Right atrium auricular region (tissue), 2 donors: ENCODE measurements around the gene ACSF3. TPM values are rescaled to one million over a fixed set of nuclear protein-coding genes. Genes with fewer than 3 reads are reported as not detected.

Experiments
- DNase-seq: peaks from one replicate; pipeline ENCODE4 v3.0.0-alpha.2; 2019; ENCODE audit warnings: low spot score
- H3K27ac ChIP-seq, 2 donors: fragments of 200-600 bp; sonication (generic); 1 replicate in 1 of 2; 2 replicates in 1 of 2; pipeline ENCODE4 v1.5.1; 2016 to 2019
- H3K27me3 ChIP-seq, 2 donors: fragments of 200-600 bp; sonication (generic); one replicate each; pipeline versions ENCODE4 v1.5.1 to v1.6.0; 2017 to 2019
- H3K36me3 ChIP-seq: fragments of 200-600 bp; sonication (generic); one replicate; pipeline ENCODE4 v1.5.1; 2016
- H3K4me1 ChIP-seq, 2 donors: fragments of 200-600 bp; sonication (generic); one replicate each; pipeline versions ENCODE4 v1.5.1 to v1.6.0; 2017 to 2019
- H3K4me3 ChIP-seq, 2 donors: fragments of 200-600 bp; sonication (generic); 1 replicate in 1 of 2; 2 replicates in 1 of 2; pipeline ENCODE4 v1.5.1; 2017 to 2019; ENCODE audit warnings: mild to moderate bottlenecking in 1 of 2, moderate library complexity in 1 of 2
- H3K9me3 ChIP-seq, 2 donors: fragments of 200-600 bp; sonication (generic); one replicate each; pipeline ENCODE4 v1.5.1; 2019
- total RNA-seq, 2 donors: library from RNA; depleted of rRNA; stranded (reverse); fragments of >200 nt; gene quantifications; one replicate each; pipeline ENCODE4 v1.1.0, GENCODE V29; 2016
- TF ChIP-seq, protein P1 (sequence below), 2 donors: fragments of 200-600 bp; sonication (generic); IDR thresholded peaks; one replicate each; pipeline ENCODE4 v1.5.1; 2019; ENCODE audit warnings: antibody characterized with exemption in 2 of 2

Gene ACSF3
- total RNA-seq, 2 donors from 2014 or later, result 13.4 to 15.9 TPM

DNA sequence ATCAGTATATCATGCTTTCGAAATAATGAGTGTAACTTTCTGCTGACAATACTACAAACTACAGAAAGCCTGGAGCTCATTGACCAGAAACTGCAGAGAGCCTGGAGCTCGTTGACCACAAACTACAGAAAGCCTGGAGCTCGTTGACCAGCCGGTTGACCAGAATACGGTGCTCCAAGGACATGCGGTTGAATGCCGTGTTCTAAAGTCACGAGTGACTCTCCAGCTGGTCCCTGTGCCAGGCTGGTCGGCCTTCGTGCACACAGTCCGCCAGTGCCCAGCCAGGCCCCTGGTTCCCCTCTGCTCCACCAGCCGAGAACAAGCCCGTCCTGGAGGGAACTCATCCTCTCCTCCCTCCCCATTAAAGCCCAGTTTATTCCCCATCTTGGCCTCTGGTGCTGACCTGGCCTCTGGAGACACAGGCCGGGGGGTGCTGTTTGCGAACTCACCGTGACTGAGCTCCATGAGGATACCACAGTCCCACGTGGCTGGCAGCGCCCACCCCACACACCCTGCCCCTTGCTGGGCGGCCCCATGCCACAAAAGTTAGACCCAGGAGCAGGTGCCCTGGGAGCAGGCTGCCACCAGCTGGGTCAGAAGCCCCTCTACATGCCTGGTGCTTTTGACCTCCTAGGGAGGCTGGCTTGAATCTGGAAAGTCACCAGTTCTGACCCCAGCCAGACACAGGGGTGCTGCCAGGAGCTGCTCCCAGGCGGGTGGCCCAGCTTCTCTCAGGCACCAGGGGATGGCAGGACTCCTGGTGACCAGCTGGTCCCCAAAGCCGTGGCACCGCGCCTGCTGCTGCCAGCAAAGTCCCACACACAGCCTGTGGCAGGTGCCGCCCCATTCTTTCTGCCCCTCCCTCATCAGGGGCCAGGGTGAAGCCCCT lies 62.4 kb downstream of the ACSF3 start:
- Histone ChIP-seq H3K4me3 (no peak overlapping the region), H3K9me3 (no peaks in the 10 kb centered on the region), H3K27me3 (no peaks in the 10 kb centered on the region), H3K36me3 (peaks cover 9% of the 10 kb centered on the region), H3K4me1 (peaks cover 0 to 31% of the 10 kb centered on the region in 2 donors), H3K27ac (peak overlapping the region in 1 of 2 donors; percentile 20)
- DNase-seq, result no peak
- TF ChIP-seq, protein P1, sequence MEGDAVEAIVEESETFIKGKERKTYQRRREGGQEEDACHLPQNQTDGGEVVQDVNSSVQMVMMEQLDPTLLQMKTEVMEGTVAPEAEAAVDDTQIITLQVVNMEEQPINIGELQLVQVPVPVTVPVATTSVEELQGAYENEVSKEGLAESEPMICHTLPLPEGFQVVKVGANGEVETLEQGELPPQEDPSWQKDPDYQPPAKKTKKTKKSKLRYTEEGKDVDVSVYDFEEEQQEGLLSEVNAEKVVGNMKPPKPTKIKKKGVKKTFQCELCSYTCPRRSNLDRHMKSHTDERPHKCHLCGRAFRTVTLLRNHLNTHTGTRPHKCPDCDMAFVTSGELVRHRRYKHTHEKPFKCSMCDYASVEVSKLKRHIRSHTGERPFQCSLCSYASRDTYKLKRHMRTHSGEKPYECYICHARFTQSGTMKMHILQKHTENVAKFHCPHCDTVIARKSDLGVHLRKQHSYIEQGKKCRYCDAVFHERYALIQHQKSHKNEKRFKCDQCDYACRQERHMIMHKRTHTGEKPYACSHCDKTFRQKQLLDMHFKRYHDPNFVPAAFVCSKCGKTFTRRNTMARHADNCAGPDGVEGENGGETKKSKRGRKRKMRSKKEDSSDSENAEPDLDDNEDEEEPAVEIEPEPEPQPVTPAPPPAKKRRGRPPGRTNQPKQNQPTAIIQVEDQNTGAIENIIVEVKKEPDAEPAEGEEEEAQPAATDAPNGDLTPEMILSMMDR (IDR thresholded peaks at IDR 0.05), result no peak

- H3K4me1 ChIP-seq, result peaks cover 0 to 31% of the 10 kb centered on the region in 2 donors
- H3K27me3 ChIP-seq, result no peaks in the 10 kb centered on the region
- TF ChIP-seq, protein P1 (IDR thresholded peaks at IDR 0.05), result no peak
- no peak overlapping the region for H3K27ac ChIP-seq
- peaks cover 1% of the 10 kb centered on the region for H3K36me3 ChIP-seq
- H3K9me3 ChIP-seq, result no peaks in the 10 kb centered on the region
- no peak for DNase-seq
- H3K4me3 ChIP-seq, result no peak overlapping the region
Measured at GRCh38 chr16:89156740-89157645, 63.3 kb downstream of the ACSF3 start.

DNA sequence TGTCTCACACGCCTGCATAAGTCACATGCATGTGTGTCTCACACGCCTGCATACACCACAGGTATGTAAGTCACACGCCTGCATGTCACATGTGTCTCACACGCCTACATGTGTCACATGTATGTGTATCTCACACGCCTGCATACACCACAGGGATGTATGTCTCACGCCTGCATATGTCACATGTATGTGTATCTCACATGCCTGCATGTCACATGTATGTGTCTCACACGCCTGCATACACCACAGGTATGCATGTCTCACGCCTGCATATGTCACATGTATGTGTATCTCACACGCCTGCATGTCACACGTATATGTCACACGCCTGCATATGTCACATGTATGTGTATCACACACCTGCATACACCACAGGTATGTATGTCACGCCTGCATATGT lies 64.1 kb downstream of the ACSF3 start:
- H3K36me3 ChIP-seq, result no peaks in the 10 kb centered on the region
- H3K27ac ChIP-seq, result no peak overlapping the region
- no peak for DNase-seq
- no peaks in the 10 kb centered on the region for H3K9me3 ChIP-seq
- peaks cover 0 to 31% of the 10 kb centered on the region in 2 donors for H3K4me1 ChIP-seq
- H3K4me3 ChIP-seq, result no peak overlapping the region
- H3K27me3 ChIP-seq, result no peaks in the 10 kb centered on the region
- TF ChIP-seq, protein P1 (IDR thresholded peaks at IDR 0.05), result no peak

DNA sequence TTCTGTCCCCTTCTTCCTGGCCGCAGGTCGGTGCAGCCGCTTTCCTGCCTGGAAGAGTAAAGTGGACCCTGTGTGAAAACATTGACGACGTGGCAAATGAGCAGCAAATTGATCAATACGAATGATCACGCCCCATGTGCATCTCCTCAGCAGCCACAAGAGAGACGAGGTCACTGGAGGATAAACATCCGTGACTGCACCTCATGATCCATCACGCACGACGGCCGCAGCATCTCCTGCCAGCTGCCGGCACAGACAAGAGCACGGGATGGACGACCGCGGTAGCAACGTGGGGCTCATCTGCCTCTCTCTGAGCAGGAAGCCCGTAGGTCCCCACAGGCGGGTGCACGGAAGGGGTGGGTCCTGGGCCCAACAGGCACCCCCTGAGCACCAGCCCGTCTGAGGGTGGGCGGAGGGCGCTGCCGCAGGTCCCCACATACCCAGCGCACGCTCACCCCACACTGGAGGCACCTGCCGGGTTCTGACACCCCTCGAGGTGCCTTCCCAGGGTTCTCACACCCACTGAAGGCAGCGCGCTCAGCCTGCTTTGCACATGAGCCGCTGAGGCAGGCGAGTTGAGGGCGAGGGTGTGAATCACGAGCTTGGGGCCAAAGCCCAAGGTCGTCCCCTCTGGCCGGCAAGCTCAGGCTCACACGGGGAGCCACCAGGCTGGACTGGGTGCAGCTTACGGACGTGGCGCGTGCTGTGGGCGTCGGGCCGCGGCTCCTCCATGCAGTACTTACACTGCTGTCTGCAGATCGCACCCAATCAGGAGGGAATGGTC lies 65.6 kb downstream of the ACSF3 start:
- no peaks in the 10 kb centered on the region for H3K9me3 ChIP-seq
- no peaks in the 10 kb centered on the region for H3K36me3 ChIP-seq
- H3K4me3 ChIP-seq, result no peak overlapping the region
- peaks cover 0 to 30% of the 10 kb centered on the region in 2 donors for H3K4me1 ChIP-seq
- no peak overlapping the region for H3K27ac ChIP-seq
- H3K27me3 ChIP-seq, result no peaks in the 10 kb centered on the region
- DNase-seq, result no peak
- TF ChIP-seq, protein P1 (IDR thresholded peaks at IDR 0.05), result no peak

GRCh38 chr16:89159850-89160354 lies 66.2 kb downstream of the ACSF3 start:
- Histone ChIP-seq H3K9me3 (no peaks in the 10 kb centered on the region), H3K4me1 (peaks cover 0 to 23% of the 10 kb centered on the region in 2 donors), H3K27me3 (no peaks in the 10 kb centered on the region), H3K27ac (no peak overlapping the region), H3K36me3 (no peaks in the 10 kb centered on the region), H3K4me3 (no peak overlapping the region)
- TF ChIP-seq, protein P1 (IDR thresholded peaks at IDR 0.05), result no peak
- DNase-seq, result no peak
